HEK293 (cell line): ENCODE results near the gene DNER.

Source experiments
- KLF16 ChIP-seq: fragments of 450-650 bp; formaldehyde crosslinking; IDR thresholded peaks from 2 replicates; pipeline ENCODE4 v1.5.1; 2017; ENCODE audit warnings: missing biosample characterization, missing genetic modification characterization
- RBAK ChIP-seq: fragments of 450-650 bp; formaldehyde crosslinking; IDR thresholded peaks from 2 replicates; pipeline ENCODE4 v1.5.1; 2016; ENCODE audit warnings: missing biosample characterization, missing genetic modification characterization
- SALL2 ChIP-seq: fragments of 450-650 bp; formaldehyde crosslinking; IDR thresholded peaks from 2 replicates; pipeline ENCODE4 v1.5.0; 2017; ENCODE audit warnings: missing biosample characterization, mild to moderate bottlenecking, missing genetic modification characterization, borderline replicate concordance
- SETDB1 ChIP-seq: IDR thresholded peaks from one replicate; pipeline ENCODE4 v1.6.1; 2017; ENCODE audit warnings: mild to moderate bottlenecking, low read length, moderate library complexity, mixed read lengths; ENCODE audit not compliant: insufficient read length
- ZBTB44 ChIP-seq: fragments of 450-650 bp; IDR thresholded peaks from 2 replicates; pipeline ENCODE4 v1.5.1; 2018; ENCODE audit warnings: missing biosample characterization, mild to moderate bottlenecking, missing genetic modification characterization
- ZBTB7A ChIP-seq: fragments of 450-650 bp; formaldehyde crosslinking; IDR thresholded peaks from 2 replicates; pipeline ENCODE4 v1.5.1; 2016; ENCODE audit warnings: low read depth, missing biosample characterization, missing genetic modification characterization
- ZNF423 ChIP-seq: fragments of 450-650 bp; formaldehyde crosslinking; IDR thresholded peaks from 2 replicates; pipeline ENCODE4 v1.5.1; 2016; ENCODE audit warnings: missing biosample characterization, missing genetic modification characterization
- ZNF610 ChIP-seq: fragments of 450-650 bp; formaldehyde crosslinking; IDR thresholded peaks from 2 replicates; pipeline ENCODE4 v1.5.1; 2016; ENCODE audit warnings: missing biosample characterization, missing genetic modification characterization, borderline replicate concordance
- ZNF623 ChIP-seq: fragments of 450-650 bp; formaldehyde crosslinking; IDR thresholded peaks from 2 replicates; pipeline ENCODE4 v1.5.1; 2016; ENCODE audit warnings: missing biosample characterization, missing genetic modification characterization
- ZSCAN23 ChIP-seq: fragments of 450-650 bp; formaldehyde crosslinking; IDR thresholded peaks from 2 replicates; pipeline ENCODE4 v1.5.1; 2016; ENCODE audit warnings: missing biosample characterization, missing genetic modification characterization
- TF ChIP-seq, protein P1 (sequence below): fragments of 450-650 bp; formaldehyde crosslinking; IDR thresholded peaks from 2 replicates; pipeline ENCODE4 v1.5.1; 2016; ENCODE audit warnings: missing biosample characterization, missing genetic modification characterization

DNA sequence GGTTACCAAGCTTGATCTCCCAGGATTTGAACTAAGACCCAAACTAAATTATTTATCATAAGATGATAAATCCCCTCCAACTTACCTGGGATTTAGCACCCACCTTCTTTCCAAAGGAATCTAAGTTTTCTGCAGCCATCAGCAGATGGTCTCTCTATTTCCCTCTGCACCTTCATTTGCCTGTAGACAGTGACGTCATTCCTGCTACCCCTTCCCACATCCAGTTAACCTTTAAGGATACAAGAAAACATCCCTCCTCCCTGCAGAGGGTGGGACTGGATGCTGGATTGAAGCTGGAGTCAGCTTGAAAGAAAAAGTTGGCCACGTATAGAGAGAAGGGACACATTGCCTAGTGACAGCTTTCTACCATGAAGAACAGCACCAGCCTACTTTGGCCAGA lies 3.7 kb upstream of the DNER start:
- TF ChIP-seq ZSCAN23, result no peak
- no peak for TF ChIP-seq ZBTB44 (tag by site-specific recombination)
- TF ChIP-seq, protein P1, sequence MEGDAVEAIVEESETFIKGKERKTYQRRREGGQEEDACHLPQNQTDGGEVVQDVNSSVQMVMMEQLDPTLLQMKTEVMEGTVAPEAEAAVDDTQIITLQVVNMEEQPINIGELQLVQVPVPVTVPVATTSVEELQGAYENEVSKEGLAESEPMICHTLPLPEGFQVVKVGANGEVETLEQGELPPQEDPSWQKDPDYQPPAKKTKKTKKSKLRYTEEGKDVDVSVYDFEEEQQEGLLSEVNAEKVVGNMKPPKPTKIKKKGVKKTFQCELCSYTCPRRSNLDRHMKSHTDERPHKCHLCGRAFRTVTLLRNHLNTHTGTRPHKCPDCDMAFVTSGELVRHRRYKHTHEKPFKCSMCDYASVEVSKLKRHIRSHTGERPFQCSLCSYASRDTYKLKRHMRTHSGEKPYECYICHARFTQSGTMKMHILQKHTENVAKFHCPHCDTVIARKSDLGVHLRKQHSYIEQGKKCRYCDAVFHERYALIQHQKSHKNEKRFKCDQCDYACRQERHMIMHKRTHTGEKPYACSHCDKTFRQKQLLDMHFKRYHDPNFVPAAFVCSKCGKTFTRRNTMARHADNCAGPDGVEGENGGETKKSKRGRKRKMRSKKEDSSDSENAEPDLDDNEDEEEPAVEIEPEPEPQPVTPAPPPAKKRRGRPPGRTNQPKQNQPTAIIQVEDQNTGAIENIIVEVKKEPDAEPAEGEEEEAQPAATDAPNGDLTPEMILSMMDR (tag by site-specific recombination), result no peak
- TF ChIP-seq ZBTB7A (tag by site-specific recombination), result no peak
- no peak for TF ChIP-seq SETDB1
- TF ChIP-seq RBAK (tag by site-specific recombination), result no peak
- no peak for TF ChIP-seq SALL2
- TF ChIP-seq ZNF423 (tag by site-specific recombination), result no peak
- TF ChIP-seq ZNF623 (tag by site-specific recombination), result no peak
- no peak for TF ChIP-seq ZNF610
- no peak for TF ChIP-seq KLF16 (tag by site-specific recombination)
